Adrenal gland (tissue), 12 donors: ENCODE measurements around the gene FERMT3. TPM values are rescaled to one million over a fixed set of nuclear protein-coding genes. Genes with fewer than 3 reads are reported as not detected.
A peak's percentile ranks its signal among the peaks of the same experiment; 100 is the strongest.

Source experiments
- DNase-seq, 7 donors: peaks; one replicate each; pipeline ENCODE4 v3.0.0-alpha.2; 2019 to 2020
- H3K27ac ChIP-seq, 5 donors: fragments of 200-600 bp; sonication (generic) in 4 of 5; 1 replicate in 3 of 5; 2 replicates in 2 of 5; pipeline versions ENCODE4 v1.5.1 to v1.8.0; 2016 to 2020; ENCODE audit warnings: mild to moderate bottlenecking in 1 of 5
- H3K27me3 ChIP-seq: fragments of 200-600 bp; 2 replicates; pipeline ENCODE4 v1.8.0; 2021
- H3K36me3 ChIP-seq, 2 donors: fragments of 200-600 bp; replicated peaks in 1 of 2; 1 replicate in 1 of 2; 2 replicates in 1 of 2; pipeline versions ENCODE4 v1.5.1 to v1.8.0; 2018 to 2022
- H3K4me1 ChIP-seq, 2 donors: fragments of 200-600 bp; replicated peaks in 1 of 2; 1 replicate in 1 of 2; 2 replicates in 1 of 2; pipeline versions ENCODE4 v1.5.1 to v1.8.0; 2018 to 2021
- H3K4me3 ChIP-seq, 4 donors: fragments of 200-600 bp; sonication (generic) in 3 of 4; one replicate each; pipeline ENCODE4 v1.5.1; 2016 to 2018
- H3K9me3 ChIP-seq, 3 donors: fragments of 200-600 bp; sonication (generic) in 1 of 3; replicated peaks in 1 of 3; 1 replicate in 2 of 3; 2 replicates in 1 of 3; pipeline versions ENCODE4 v1.5.1 to v1.8.0; 2016 to 2021
- POLR2A ChIP-seq, 2 donors: fragments of 450-650 bp; IDR thresholded peaks; one replicate each; pipeline ENCODE4 v1.6.1; 2017; ENCODE audit warnings: antibody characterized with exemption in 2 of 2, mild to moderate bottlenecking in 2 of 2, moderate library complexity in 1 of 2
- WGBS, 4 donors: extraction: QIAGEN DNeasy Blood & Tissue Kit in 2 of 4; methylation state at CpG; one replicate each; pipeline versions ENCODE4 v1.1.5 to v1.1.7; 2013 to 2017; 5-methylcytosine and 5-hydroxymethylcytosine counted together
- intact Hi-C, 2 donors: fragments of 100-400 bp; cut with DNase I; formaldehyde crosslinking; loops; one replicate each; pipeline versions ENCODE4 v1.14.1 to v1.15.0; 2022 to 2023
- polyA plus RNA-seq, 3 donors: library from polyadenylated mRNA; stranded (reverse); fragments of 200-250 nt in 2 of 3; fragments of 350-450 nt in 1 of 3; fragmentation: Illumina TruSeq in 1 of 3; extraction: RNeasy Lipid Tissue Mini Kit (QIAGEN cat#74804) in 1 of 3; gene quantifications; one replicate each; pipeline ENCODE4 v1.2.3, GENCODE V29; 2013 to 2014
- total RNA-seq, 9 donors: library from RNA; depleted of rRNA in 4 of 9; stranded (reverse); fragments of >200 nt in 4 of 9; fragments of 120-200 nt in 1 of 9; fragmentation: NEBNext Ultra II Directional in 1 of 9; extraction: Animal tissue kit (Norgen Biotek cat#: 25700) in 1 of 9; gene quantifications; one replicate each; pipeline versions ENCODE4 v1.1.0 to v1.2.4, GENCODE V29; 2013 to 2023
- TF ChIP-seq, protein P1 (sequence below), 6 experiments: fragments of 450-650 bp in 4 of 6; fragments of 200-600 bp in 2 of 6; sonication (generic) in 1 of 6; IDR thresholded peaks; 1 replicate in 5 of 6; 2 replicates in 1 of 6; pipeline versions ENCODE4 v1.5.1 to v1.8.0; 2016 to 2021; ENCODE audit warnings: antibody characterized with exemption in 6 of 6, mild to moderate bottlenecking in 2 of 6, moderate library complexity in 1 of 6
- donor health status: healthy with polysubstance abuse.
- donor health status: Bipolar disorder and iron deficiency.
- donor health status: DM: yes; HTN: yes; CAD: no.
- donor health status: DM: no; HTN: no; CAD: no.
- donor health status: DM: no; HTN: no; CAD: no.
- donor health status: DM: yes; HTN: yes; CAD: no.

Gene FERMT3
- total and polyA plus RNA-seq, 12 donors, result 3.2 to 77.0 (median 33.7) TPM

DNA sequence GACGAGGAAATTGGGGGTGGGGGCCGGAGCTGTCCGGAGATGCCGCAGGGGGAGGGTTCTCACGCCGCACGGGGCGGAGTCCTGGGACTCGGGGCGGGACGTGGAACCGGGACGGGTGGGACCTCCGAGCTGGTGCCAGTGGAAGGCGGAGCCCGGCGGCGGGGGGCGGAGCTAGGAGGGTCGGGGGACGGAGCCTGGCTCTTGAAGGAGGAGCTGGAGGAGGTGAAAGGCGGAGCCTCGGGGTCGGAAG lies 34.6 kb downstream of the FERMT3 start:
- H3K27ac ChIP-seq, result peak overlapping the region; percentile 80 to 99 (median 97)
- H3K36me3 ChIP-seq, result peaks cover 0 to 31% of the 10 kb centered on the region in 2 donors
- DNase-seq, result peak; percentile 100
- H3K27me3 ChIP-seq, result no peaks in the 10 kb centered on the region
- 0 to 1% (median 1%) methylated on average over 20 to 24 of the region's 24 CpGs; no CpG with 5 or more reads in 1 of the 4 donors for WGBS, 4 donors
- intact Hi-C loops, result no loop called here
- peak overlapping the region in 3 of 4 donors; percentile 22 to 99 (median 71) for H3K4me3 ChIP-seq
- TF ChIP-seq, protein P1, sequence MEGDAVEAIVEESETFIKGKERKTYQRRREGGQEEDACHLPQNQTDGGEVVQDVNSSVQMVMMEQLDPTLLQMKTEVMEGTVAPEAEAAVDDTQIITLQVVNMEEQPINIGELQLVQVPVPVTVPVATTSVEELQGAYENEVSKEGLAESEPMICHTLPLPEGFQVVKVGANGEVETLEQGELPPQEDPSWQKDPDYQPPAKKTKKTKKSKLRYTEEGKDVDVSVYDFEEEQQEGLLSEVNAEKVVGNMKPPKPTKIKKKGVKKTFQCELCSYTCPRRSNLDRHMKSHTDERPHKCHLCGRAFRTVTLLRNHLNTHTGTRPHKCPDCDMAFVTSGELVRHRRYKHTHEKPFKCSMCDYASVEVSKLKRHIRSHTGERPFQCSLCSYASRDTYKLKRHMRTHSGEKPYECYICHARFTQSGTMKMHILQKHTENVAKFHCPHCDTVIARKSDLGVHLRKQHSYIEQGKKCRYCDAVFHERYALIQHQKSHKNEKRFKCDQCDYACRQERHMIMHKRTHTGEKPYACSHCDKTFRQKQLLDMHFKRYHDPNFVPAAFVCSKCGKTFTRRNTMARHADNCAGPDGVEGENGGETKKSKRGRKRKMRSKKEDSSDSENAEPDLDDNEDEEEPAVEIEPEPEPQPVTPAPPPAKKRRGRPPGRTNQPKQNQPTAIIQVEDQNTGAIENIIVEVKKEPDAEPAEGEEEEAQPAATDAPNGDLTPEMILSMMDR (IDR thresholded peaks at IDR 0.05), result no peak
- no peak for TF ChIP-seq POLR2A (IDR thresholded peaks at IDR 0.05)
- H3K9me3 ChIP-seq, result no peaks in the 10 kb centered on the region
- peaks cover 32 to 43% of the 10 kb centered on the region in 2 donors for H3K4me1 ChIP-seq

DNA sequence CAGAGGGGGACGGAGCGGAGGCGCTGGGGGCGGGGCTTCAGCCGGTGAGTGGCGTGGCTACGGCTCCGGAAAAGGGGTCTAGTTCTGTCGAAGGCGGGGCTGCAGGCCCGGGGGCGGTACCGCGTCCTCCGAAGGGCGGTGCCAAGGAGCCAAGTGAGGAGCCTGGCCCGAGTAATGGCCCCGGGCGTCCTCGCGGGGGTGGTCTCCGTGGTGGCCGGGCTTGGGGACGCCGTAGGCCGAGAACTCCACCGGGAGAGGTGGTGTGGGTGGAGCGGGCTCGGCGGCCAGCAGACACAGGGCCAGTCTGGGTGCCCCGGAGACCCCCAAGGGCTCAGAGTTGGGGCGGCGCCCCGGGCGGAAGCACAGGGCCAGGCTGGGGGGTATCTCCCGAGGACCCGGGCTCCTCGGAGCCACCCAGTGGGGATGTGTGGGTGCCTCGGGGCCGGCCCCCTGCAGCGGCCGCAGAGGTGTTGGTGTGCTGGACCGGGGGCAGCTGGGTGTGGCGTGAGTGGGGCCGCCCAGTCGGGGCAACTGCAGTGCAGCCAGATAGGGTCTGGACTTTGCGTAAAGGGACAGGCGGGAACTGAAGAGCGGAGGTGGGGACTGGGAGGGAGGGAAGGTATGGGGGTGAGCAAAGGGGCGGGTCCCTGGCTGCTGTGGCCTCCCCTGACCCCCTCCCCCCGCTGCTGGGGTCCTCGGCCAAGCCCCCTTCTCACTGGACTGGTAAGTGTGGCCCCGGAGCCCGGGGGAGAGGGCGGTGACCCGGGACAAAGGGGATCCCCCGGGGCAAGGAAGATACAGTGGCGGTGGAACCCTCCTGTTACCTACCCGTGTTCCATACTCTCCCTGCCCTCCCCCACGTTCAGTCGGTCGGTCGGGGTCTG lies 35.2 kb downstream of the FERMT3 start:
- H3K27ac ChIP-seq, result peak overlapping the region; percentile 63 to 99 (median 97)
- peaks cover 32 to 44% of the 10 kb centered on the region in 2 donors for H3K4me1 ChIP-seq
- intact Hi-C loops, result no loop called here
- no peaks in the 10 kb centered on the region for H3K27me3 ChIP-seq
- DNase-seq, result peak in 6 of 7 donors; percentile 53 to 74 (median 67)
- H3K4me3 ChIP-seq, result peak overlapping the region; percentile 38 to 99 (median 91)
- WGBS, 4 donors, result 0 to 1% (median 1%) methylated on average over 3 to 63 of the region's 63 CpGs
- H3K36me3 ChIP-seq, result peaks cover 0 to 31% of the 10 kb centered on the region in 2 donors
- H3K9me3 ChIP-seq, result no peaks in the 10 kb centered on the region
- peak in 1 of 2 donors; percentile 5 for TF ChIP-seq POLR2A (IDR thresholded peaks at IDR 0.05)
- TF ChIP-seq, protein P1 (IDR thresholded peaks at IDR 0.05), result peak in 1 of 6 experiments; percentile 6

DNA sequence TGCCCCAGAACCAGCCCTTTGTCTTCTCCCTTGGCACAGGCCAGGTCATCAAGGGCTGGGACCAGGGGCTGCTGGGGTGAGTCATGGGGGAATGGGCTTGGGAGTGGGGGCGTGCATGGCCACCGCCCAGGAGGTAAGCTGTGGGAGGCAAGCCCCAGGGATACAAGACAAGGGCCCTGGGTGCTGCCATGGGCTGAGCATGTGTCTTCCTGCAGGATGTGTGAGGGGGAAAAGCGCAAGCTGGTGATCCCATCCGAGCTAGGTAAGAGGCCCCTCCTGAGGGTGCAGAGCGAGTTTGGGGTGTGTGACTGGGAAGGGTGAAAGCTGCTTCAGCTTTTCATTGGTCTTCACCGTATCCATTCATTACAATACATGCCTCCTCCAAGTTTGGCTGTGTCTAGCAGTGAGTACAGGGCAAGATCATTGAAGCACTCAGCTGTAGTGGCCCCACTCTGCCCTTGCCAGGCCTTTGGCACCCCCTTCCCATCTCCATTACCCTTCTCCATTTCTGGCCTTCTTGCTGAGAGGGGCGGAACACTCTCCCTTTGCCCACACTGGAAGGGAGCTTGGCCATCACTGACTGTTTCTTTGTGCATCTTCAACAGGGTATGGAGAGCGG lies 36.8 kb downstream of the FERMT3 start:
- peaks cover 35 to 51% of the 10 kb centered on the region in 2 donors for H3K4me1 ChIP-seq
- no peaks in the 10 kb centered on the region for H3K27me3 ChIP-seq
- peak in 1 of 7 donors; percentile 25 for DNase-seq
- intact Hi-C loops, result no loop called here
- H3K4me3 ChIP-seq, result no peak overlapping the region
- no peak overlapping the region for H3K27ac ChIP-seq
- H3K9me3 ChIP-seq, result no peaks in the 10 kb centered on the region
- TF ChIP-seq, protein P1 (IDR thresholded peaks at IDR 0.05), result no peak
- no peak for TF ChIP-seq POLR2A (IDR thresholded peaks at IDR 0.05)
- WGBS, 4 donors, result 72 to 90% (median 79%) methylated on average over 6 to 8 of the region's 8 CpGs
- peaks cover 0 to 18% of the 10 kb centered on the region in 2 donors for H3K36me3 ChIP-seq

DNA sequence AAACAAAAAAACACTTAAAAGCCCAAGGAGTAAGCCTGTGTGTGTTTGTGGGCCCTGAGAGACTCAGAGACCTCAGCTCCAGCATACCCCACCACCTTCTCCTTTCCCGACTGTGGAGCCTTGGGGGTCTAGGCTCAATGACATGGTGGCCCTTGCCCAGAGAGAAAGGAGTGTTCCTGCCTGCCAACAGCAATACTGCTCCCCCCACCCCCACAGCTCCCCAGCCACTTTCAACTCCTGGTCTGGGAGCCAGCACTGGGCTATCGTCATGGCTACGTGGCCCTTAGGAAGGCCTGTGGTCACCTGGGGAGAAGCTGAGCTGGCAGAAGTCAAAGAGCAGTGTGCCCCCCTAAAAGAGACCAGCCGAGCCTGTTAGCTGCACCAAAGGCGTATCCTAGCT lies 37.6 kb downstream of the FERMT3 start:
- H3K27ac ChIP-seq, result no peak overlapping the region
- TF ChIP-seq, protein P1 (IDR thresholded peaks at IDR 0.05), result no peak
- TF ChIP-seq POLR2A (IDR thresholded peaks at IDR 0.05), result no peak
- no peaks in the 10 kb centered on the region for H3K9me3 ChIP-seq
- no peaks in the 10 kb centered on the region for H3K27me3 ChIP-seq
- intact Hi-C loops, result no loop called here
- 48 to 61% (median 52%) methylated on average over 5 of the region's 5 CpGs for WGBS, 4 donors
- peaks cover 35 to 51% of the 10 kb centered on the region in 2 donors for H3K4me1 ChIP-seq
- no peak for DNase-seq
- H3K36me3 ChIP-seq, result peaks cover 0 to 12% of the 10 kb centered on the region in 2 donors
- no peak overlapping the region for H3K4me3 ChIP-seq
